ENCODE data around the gene SLC25A28. TPM values are rescaled to one million over a fixed set of nuclear protein-coding genes. Genes with fewer than 3 reads are reported as not detected.

SLC25A28 gene
- total RNA-seq, 1 donor from 2014 or later = 15.7 TPM

DNA sequence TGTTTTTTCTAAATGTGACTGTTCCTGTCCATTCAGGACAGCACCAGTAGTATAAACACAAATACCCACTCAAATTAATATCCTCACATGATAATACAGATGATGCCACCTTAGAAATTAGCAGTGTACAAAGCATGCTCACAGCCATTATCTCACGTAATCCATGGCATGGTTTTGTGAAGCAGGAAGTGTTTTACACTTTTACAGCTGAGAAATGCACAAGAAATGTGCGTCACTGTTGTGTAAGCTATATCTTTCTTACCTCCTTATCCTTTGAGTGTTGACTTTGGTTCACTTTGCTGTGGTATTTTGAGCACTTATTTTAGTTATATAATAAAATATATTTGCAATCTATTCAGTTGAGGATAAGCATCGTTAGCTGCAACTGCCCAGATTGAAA lies 55.9 kb downstream of the SLC25A28 start:
- Histone ChIP-seq H3K36me3 (ENCODE audit: control insufficient read depth in 3 of 3, insufficient read depth in 3 of 3, low read length in 3 of 3) (no peaks in the 10 kb centered on the region), H3K9me3 (ENCODE audit: control insufficient read depth in 3 of 3, low read length in 3 of 3) (no peaks in the 10 kb centered on the region), H3K27ac (ENCODE audit: low read depth, low read length) (no peak overlapping the region), H3K27me3 (ENCODE audit: control insufficient read depth in 3 of 3, insufficient read depth in 3 of 3, low read length in 3 of 3) (peaks cover 0 to 5% (median 3%) of the 10 kb centered on the region in 3 donors), H3K4me1 (ENCODE audit: control insufficient read depth in 3 of 3, insufficient read depth in 3 of 3, low read length in 3 of 3) (no peaks in the 10 kb centered on the region), H3K9ac (ENCODE audit: low read depth in 1 of 3, low read length in 3 of 3) (no peak overlapping the region), H3K4me3 (ENCODE audit: low read length in 3 of 3) (no peak overlapping the region)

- Histone ChIP-seq H3K27ac (ENCODE audit: low read depth, low read length) (no peak overlapping the region), H3K4me1 (ENCODE audit: control insufficient read depth in 3 of 3, insufficient read depth in 3 of 3, low read length in 3 of 3) (no peaks in the 10 kb centered on the region), H3K4me3 (ENCODE audit: low read length in 3 of 3) (no peak overlapping the region), H3K36me3 (ENCODE audit: control insufficient read depth in 3 of 3, insufficient read depth in 3 of 3, low read length in 3 of 3) (no peaks in the 10 kb centered on the region), H3K27me3 (ENCODE audit: control insufficient read depth in 3 of 3, insufficient read depth in 3 of 3, low read length in 3 of 3) (peaks cover 4 to 10% (median 6%) of the 10 kb centered on the region in 3 donors), H3K9me3 (ENCODE audit: control insufficient read depth in 3 of 3, low read length in 3 of 3) (no peaks in the 10 kb centered on the region), H3K9ac (ENCODE audit: low read depth in 1 of 3, low read length in 3 of 3) (no peak overlapping the region)
Observed at GRCh38 chr10:99562631-99563030, 57.6 kb downstream of the SLC25A28 start.

Small RNA genes lying within 50 kb of the gene (small RNA-seq; reads per million reads assigned to genes)
- not detected for gene AL133353.1

Other genes starting within 250 kb of the SLC25A28 start
- gene GOT1, start 189.8 kb downstream of the SLC25A28 start, total RNA-seq = 27.1 TPM
- 1.0 TPM for gene NKX2-3, start 87.5 kb downstream of the SLC25A28 start, total RNA-seq
- gene ENTPD7, start 39.1 kb upstream of the SLC25A28 start, total RNA-seq = 4.7 TPM
- 30.3 TPM for gene COX15, start 111.7 kb upstream of the SLC25A28 start, total RNA-seq
- gene CUTC, start 111.8 kb upstream of the SLC25A28 start, total RNA-seq = 19.3 TPM
- gene ABCC2, start 162.2 kb upstream of the SLC25A28 start, total RNA-seq = 1.6 TPM

Data from skeletal muscle tissue (tissue), 5 donors.